ENCODE results near the gene C19orf25.

Gene C19orf25

GRCh38 chr19:1447944-1448343 is 31.1 kb downstream of the C19orf25 start:
- peaks cover 41 to 100% (median 88%) of the 10 kb centered on the region in 11 experiments; a peak in 21 of 22 replicates for H4K20me1 ChIP-seq
- no peak for TF ChIP-seq Cebpa-rat (IDR thresholded peaks at IDR 0.05)
- peaks cover 78 to 84% (median 79%) of the 10 kb centered on the region in 11 experiments for H3K27me3 ChIP-seq
- H3K27ac ChIP-seq: no peak overlapping the region
- peaks cover 0 to 6% (median 4%) of the 10 kb centered on the region in 11 experiments; a peak in 16 of 22 replicates for H3K36me3 ChIP-seq
- H3K4me1 ChIP-seq: peaks cover 24 to 51% (median 34%) of the 10 kb centered on the region in 10 experiments
- no peak overlapping the region for H3K4me2 ChIP-seq
- H3K9ac ChIP-seq: no peak overlapping the region
- no peak overlapping the region for H3K4me3 ChIP-seq
- peaks cover 0 to 3% (median 0%) of the 10 kb centered on the region in 11 experiments; a peak in 2 of 22 replicates for H3K9me3 ChIP-seq (replicated peaks in 1 of 11)

DNA sequence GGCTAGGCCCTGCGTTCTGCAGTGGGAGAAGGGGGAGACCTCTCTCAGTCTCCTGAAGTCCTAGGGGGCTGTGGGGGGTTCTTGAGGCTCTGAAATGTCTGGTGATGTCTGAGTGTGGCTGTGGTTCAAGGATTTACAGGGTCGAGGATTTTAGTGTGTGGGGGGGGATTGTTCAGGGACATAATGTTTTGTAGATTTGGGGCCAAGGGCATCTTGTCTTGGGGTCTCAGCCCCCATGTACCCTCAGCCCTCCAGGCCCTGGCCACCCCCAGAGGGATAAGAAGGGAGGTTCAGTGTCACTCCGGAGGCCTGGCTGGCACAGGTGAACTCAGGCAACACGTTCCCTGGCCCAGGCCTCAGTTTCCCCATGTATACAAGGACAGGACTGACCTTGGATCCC is 31.5 kb downstream of the C19orf25 start:
- Histone ChIP-seq H3K27ac (no peak overlapping the region), H3K36me3 (peaks cover under 1 to 11% (median 9%) of the 10 kb centered on the region in 11 experiments; a peak in 21 of 22 replicates), H3K27me3 (peaks cover 73 to 80% (median 75%) of the 10 kb centered on the region in 11 experiments), H3K4me1 (peaks cover 23 to 53% (median 36%) of the 10 kb centered on the region in 10 experiments), H3K4me2 (no peak overlapping the region), H3K9ac (no peak overlapping the region), H3K4me3 (no peak overlapping the region), H3K9me3 (replicated peaks in 1 of 11) (peaks cover 0 to 3% (median 0%) of the 10 kb centered on the region in 11 experiments; a peak in 2 of 22 replicates), H4K20me1 (peaks cover 45 to 100% (median 88%) of the 10 kb centered on the region in 11 experiments; a peak in 21 of 22 replicates)
- no peak for TF ChIP-seq Cebpa-rat (IDR thresholded peaks at IDR 0.05)

DNA sequence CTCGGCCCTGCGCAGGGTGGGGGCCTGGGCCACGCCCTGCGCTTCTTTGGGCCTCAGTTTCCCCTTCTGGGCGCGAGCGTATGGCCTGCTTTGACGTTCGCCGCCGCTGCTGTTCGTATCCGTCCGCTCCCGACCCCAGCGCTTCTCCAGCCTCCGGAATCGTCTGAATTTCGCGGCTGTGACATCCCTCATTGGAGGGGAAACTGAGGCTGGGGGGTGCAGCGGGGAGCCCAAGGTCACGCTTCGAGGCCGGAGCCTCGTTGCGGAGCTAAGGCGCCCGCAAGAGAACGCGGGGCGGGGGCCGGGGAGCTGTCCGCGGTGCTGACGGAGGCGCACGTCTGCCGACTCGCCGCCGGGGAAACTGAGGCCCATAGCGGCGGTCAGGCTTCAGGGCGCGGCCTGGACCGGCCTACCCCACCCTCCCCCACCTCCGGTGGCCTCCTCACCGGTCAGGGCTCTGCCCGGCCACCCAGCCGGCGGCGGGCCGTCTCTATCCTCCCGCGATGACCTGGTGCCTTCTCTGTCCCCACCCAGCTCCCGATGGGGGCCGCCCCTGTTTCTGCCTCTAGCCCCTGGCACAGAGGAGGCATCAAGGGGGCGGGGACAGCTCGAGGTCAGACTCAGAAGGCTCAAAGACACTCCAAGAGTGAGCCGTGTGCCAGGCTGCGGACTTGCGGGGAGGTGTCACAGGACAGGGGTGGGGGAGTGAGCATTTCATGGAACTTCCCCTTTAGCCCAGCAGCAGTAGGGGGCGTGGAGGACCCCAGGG is 32.1 kb downstream of the C19orf25 start:
- H3K27me3 ChIP-seq: peaks cover 67 to 74% (median 69%) of the 10 kb centered on the region in 11 experiments
- no peak overlapping the region for H3K4me3 ChIP-seq
- peaks cover 0 to 3% (median 0%) of the 10 kb centered on the region in 11 experiments; a peak in 2 of 22 replicates for H3K9me3 ChIP-seq (replicated peaks in 1 of 11)
- H3K4me1 ChIP-seq: peaks cover 23 to 59% (median 40%) of the 10 kb centered on the region in 10 experiments
- H3K9ac ChIP-seq: no peak overlapping the region
- no peak overlapping the region for H3K27ac ChIP-seq
- TF ChIP-seq Cebpa-rat (IDR thresholded peaks at IDR 0.05): no peak
- peaks cover 7 to 17% (median 15%) of the 10 kb centered on the region in 11 experiments for H3K36me3 ChIP-seq
- peak overlapping the region in 6 of 11 experiments; percentile 1 to 29 (median 23); a peak in 4 of 22 replicates for H3K4me2 ChIP-seq
- H4K20me1 ChIP-seq: peaks cover 51 to 100% (median 90%) of the 10 kb centered on the region in 11 experiments

GRCh38 chr19:1445932-1446712 is 32.9 kb downstream of the C19orf25 start:
- Histone ChIP-seq H3K27ac (no peak overlapping the region), H3K4me3 (no peak overlapping the region), H3K4me1 (peaks cover 29 to 67% (median 48%) of the 10 kb centered on the region in 10 experiments), H3K9me3 (replicated peaks in 1 of 11) (peaks cover 0 to 3% (median 0%) of the 10 kb centered on the region in 11 experiments; a peak in 2 of 22 replicates), H3K36me3 (peaks cover 15 to 25% (median 23%) of the 10 kb centered on the region in 11 experiments), H3K9ac (no peak overlapping the region), H3K4me2 (peak overlapping the region in 6 of 11 experiments; percentile 1 to 29 (median 23); a peak in 4 of 22 replicates), H3K27me3 (peaks cover 60 to 66% (median 61%) of the 10 kb centered on the region in 11 experiments), H4K20me1 (peaks cover 59 to 100% (median 96%) of the 10 kb centered on the region in 11 experiments)
- TF ChIP-seq Cebpa-rat (IDR thresholded peaks at IDR 0.05): no peak

GRCh38 chr19:1445185-1445931 is 33.7 kb downstream of the C19orf25 start:
- Histone ChIP-seq H3K4me1 (peaks cover 36 to 73% (median 54%) of the 10 kb centered on the region in 10 experiments), H3K36me3 (peaks cover 22 to 32% (median 30%) of the 10 kb centered on the region in 11 experiments), H3K4me3 (peak overlapping the region; percentile 41 to 66 (median 53)), H4K20me1 (peaks cover 66 to 100% (median 97%) of the 10 kb centered on the region in 11 experiments), H3K4me2 (peak overlapping the region; percentile 83 to 97 (median 91)), H3K9ac (peak overlapping the region in 10 of 11 experiments; percentile 38 to 77 (median 63); a peak in 18 of 22 replicates), H3K27me3 (peaks cover 52 to 58% (median 53%) of the 10 kb centered on the region in 11 experiments), H3K27ac (peak overlapping the region in 6 of 11 experiments; percentile 1 to 57 (median 56); a peak in 6 of 22 replicates), H3K9me3 (replicated peaks in 1 of 11) (peaks cover 0 to 3% (median 0%) of the 10 kb centered on the region in 11 experiments; a peak in 2 of 22 replicates)
- TF ChIP-seq Cebpa-rat (IDR thresholded peaks at IDR 0.05): no peak

GRCh38 chr19:1441677-1442438 is 37.2 kb downstream of the C19orf25 start:
- Histone ChIP-seq H3K9me3 (replicated peaks in 1 of 11) (no peaks in the 10 kb centered on the region), H3K4me3 (no peak overlapping the region), H3K36me3 (peaks cover 34 to 46% (median 44%) of the 10 kb centered on the region in 11 experiments), H3K27ac (no peak overlapping the region), H3K9ac (peak overlapping the region; percentile 41 to 100 (median 99); a peak in 13 of 22 replicates), H3K4me2 (peak overlapping the region in 7 of 11 experiments; percentile 95 to 99 (median 98); a peak in 9 of 22 replicates), H3K27me3 (peaks cover 17 to 23% (median 18%) of the 10 kb centered on the region in 11 experiments), H4K20me1 (peaks cover 62 to 97% (median 90%) of the 10 kb centered on the region in 11 experiments), H3K4me1 (peaks cover 56 to 85% (median 72%) of the 10 kb centered on the region in 10 experiments)
- no peak for TF ChIP-seq Cebpa-rat (IDR thresholded peaks at IDR 0.05)

DNA sequence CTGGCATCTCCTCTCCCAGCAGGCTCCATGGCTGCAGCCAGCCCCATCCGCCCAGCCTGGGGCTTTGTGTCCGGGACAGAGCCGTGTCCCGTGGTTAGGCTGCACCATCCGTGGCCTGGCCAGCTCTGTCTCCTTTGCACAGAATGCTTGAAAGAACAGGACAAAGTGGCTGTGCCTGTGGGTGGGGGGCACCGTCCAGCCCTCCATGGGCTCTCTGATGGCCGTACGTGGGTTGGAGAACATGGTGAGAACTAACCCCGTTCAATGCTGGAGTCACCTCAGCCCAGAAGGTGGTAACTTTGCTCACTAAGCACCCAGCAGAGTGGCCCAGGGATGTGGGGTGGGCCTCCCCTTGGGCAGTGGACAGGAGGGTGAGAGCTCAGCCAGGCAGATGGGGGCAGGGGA is 38.0 kb downstream of the C19orf25 start:
- Histone ChIP-seq H3K9ac (peak overlapping the region; percentile 96 to 100 (median 99); a peak in 19 of 22 replicates), H3K9me3 (replicated peaks in 1 of 11) (no peaks in the 10 kb centered on the region), H3K27ac (peak overlapping the region in 1 of 11 experiments; percentile 10; a peak in 1 of 22 replicates), H3K27me3 (peaks cover 9 to 15% (median 10%) of the 10 kb centered on the region in 11 experiments), H3K4me3 (peak overlapping the region in 4 of 10 experiments; percentile 0 to 97 (median 52); a peak in 4 of 20 replicates), H3K36me3 (peaks cover 34 to 49% (median 44%) of the 10 kb centered on the region in 11 experiments), H3K4me2 (peak overlapping the region; percentile 95 to 99 (median 98); a peak in 21 of 22 replicates), H3K4me1 (peaks cover 64 to 85% (median 73%) of the 10 kb centered on the region in 10 experiments), H4K20me1 (peaks cover 56 to 97% (median 90%) of the 10 kb centered on the region in 11 experiments)
- no peak for TF ChIP-seq Cebpa-rat (IDR thresholded peaks at IDR 0.05)
